ENCODE data around the gene NOM1.

NOM1 gene

GRCh38 chr7:156962145-156962544 lies 12.6 kb downstream of the NOM1 start:
- no peak overlapping the region for H3K4me3 ChIP-seq (replicated peaks; ENCODE audit: low read depth, low read length)
- TF ChIP-seq, protein P1, sequence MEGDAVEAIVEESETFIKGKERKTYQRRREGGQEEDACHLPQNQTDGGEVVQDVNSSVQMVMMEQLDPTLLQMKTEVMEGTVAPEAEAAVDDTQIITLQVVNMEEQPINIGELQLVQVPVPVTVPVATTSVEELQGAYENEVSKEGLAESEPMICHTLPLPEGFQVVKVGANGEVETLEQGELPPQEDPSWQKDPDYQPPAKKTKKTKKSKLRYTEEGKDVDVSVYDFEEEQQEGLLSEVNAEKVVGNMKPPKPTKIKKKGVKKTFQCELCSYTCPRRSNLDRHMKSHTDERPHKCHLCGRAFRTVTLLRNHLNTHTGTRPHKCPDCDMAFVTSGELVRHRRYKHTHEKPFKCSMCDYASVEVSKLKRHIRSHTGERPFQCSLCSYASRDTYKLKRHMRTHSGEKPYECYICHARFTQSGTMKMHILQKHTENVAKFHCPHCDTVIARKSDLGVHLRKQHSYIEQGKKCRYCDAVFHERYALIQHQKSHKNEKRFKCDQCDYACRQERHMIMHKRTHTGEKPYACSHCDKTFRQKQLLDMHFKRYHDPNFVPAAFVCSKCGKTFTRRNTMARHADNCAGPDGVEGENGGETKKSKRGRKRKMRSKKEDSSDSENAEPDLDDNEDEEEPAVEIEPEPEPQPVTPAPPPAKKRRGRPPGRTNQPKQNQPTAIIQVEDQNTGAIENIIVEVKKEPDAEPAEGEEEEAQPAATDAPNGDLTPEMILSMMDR (IDR thresholded peaks at IDR 0.05; ENCODE audit: low read length, missing control alignments): no peak
- DNase-seq (ENCODE audit: low read depth): no peak

- DNase-seq (ENCODE audit: low read depth): no peak
- no peak overlapping the region for H3K4me3 ChIP-seq (replicated peaks; ENCODE audit: low read depth, low read length)
- TF ChIP-seq, protein P1 (IDR thresholded peaks at IDR 0.05; ENCODE audit: low read length, missing control alignments): no peak
Observed at GRCh38 chr7:156962897-156963296, 13.4 kb downstream of the NOM1 start.

GRCh38 chr7:156963472-156963871 lies 14.0 kb downstream of the NOM1 start:
- no peak overlapping the region for H3K4me3 ChIP-seq (replicated peaks; ENCODE audit: low read depth, low read length)
- TF ChIP-seq, protein P1 (IDR thresholded peaks at IDR 0.05; ENCODE audit: low read length, missing control alignments): no peak
- DNase-seq (ENCODE audit: low read depth): no peak

DNA sequence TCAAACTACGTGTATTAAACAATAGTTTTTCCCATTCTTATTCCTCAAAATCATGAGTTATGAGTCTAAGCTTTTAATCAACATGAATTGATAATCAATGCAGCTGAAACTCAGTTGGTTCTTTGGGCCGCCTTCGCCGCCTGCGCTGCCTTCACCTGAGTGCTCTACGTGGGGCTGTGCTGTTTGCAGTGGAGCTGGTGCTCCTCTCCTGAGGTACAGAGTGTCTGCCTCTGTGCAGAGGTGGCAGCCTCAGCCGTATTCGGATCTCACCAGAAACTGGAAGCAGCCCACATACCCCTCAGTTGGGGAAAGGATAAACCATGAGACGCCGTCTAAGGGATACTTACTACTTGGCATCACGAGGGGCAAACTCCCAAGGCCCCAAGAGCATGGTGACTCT lies 15.5 kb downstream of the NOM1 start:
- TF ChIP-seq, protein P1 (IDR thresholded peaks at IDR 0.05; ENCODE audit: low read length, missing control alignments): no peak
- no peak for DNase-seq (ENCODE audit: low read depth)
- H3K4me3 ChIP-seq (replicated peaks; ENCODE audit: low read depth, low read length): no peak overlapping the region

GRCh38 chr7:156966387-156966786 lies 16.9 kb downstream of the NOM1 start:
- TF ChIP-seq, protein P1 (IDR thresholded peaks at IDR 0.05; ENCODE audit: low read length, missing control alignments): no peak
- no peak for DNase-seq (ENCODE audit: low read depth)
- H3K4me3 ChIP-seq (replicated peaks; ENCODE audit: low read depth, low read length): no peak overlapping the region

- TF ChIP-seq, protein P1 (IDR thresholded peaks at IDR 0.05; ENCODE audit: low read length, missing control alignments): no peak
- no peak for DNase-seq (ENCODE audit: low read depth)
- no peak overlapping the region for H3K4me3 ChIP-seq (replicated peaks; ENCODE audit: low read depth, low read length)
Observed at GRCh38 chr7:156968183-156968582, 18.7 kb downstream of the NOM1 start.

GRCh38 chr7:156969972-156970420 lies 20.5 kb downstream of the NOM1 start:
- TF ChIP-seq, protein P1 (IDR thresholded peaks at IDR 0.05; ENCODE audit: low read length, missing control alignments): peak; percentile 22
- DNase-seq (ENCODE audit: low read depth): peak; percentile 32

More at GRCh38 chr7:156969972-156970420, 20.5 kb downstream of the NOM1 start:
- H3K4me3 ChIP-seq (replicated peaks; ENCODE audit: low read depth, low read length): no peak overlapping the region

Data from fibroblast of pulmonary artery (primary cell).